ENCODE measurements around the gene PLXNB3.

PLXNB3 gene

GRCh38 chrX:153764786-153765137 lies 713 bp downstream of the PLXNB3 start:
- no peak for TF ChIP-seq CTCF (IDR thresholded peaks at IDR 0.05; ENCODE audit: insufficient read depth, low read depth, low read length, missing control alignments)
- peak overlapping the region; percentile 57 for H3K4me3 ChIP-seq (ENCODE audit: low read length)
- DNase-seq (ENCODE audit: low read depth), result no peak

GRCh38 chrX:153765138-153766079 lies 1.4 kb downstream of the PLXNB3 start:
- DNase-seq (ENCODE audit: low read depth), result no peak
- no peak for TF ChIP-seq CTCF (IDR thresholded peaks at IDR 0.05; ENCODE audit: insufficient read depth, low read depth, low read length, missing control alignments)
- peak overlapping the region; percentile 57 for H3K4me3 ChIP-seq (ENCODE audit: low read length)

DNA sequence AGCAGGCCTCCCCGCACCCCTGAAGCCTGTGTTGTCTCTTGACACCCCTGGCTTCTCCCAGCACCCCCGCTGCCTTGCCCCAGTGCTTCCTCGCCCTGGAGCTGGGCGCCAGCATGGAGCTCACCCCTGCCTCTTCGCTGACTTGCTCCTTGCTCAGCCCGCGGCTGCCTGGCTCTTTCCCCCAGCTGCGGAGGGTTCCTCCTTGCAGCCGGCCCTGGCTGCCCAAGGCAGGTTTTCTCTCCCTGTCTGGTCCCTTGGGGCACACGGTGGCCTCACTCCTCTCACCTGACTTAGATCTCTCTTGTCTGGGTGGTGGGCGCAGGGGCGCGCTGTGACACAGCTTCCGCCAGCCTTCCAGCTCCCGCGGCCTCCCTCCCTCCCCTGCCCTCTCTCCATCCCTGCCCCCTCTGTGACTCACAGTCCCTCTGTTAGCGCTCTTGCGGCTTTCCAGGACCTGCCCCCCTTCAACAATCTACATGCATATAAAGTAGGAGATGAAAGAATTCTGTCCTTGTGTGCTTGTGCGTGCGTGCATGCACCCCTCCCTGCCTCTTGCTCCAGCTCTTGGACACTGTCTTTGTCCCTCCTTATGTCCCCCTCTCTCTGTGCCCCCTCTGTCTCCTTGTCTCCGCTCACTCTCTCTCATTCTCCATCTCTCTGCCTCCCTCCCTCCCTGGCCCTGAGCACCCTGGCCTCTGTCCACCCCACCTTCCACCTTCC lies 2.2 kb downstream of the PLXNB3 start:
- TF ChIP-seq CTCF (IDR thresholded peaks at IDR 0.05; ENCODE audit: insufficient read depth, low read depth, low read length, missing control alignments), result no peak
- DNase-seq (ENCODE audit: low read depth), result peak; percentile 63
- H3K4me3 ChIP-seq (ENCODE audit: low read length), result peak overlapping the region; percentile 14

- DNase-seq (ENCODE audit: low read depth), result no peak
- no peak for TF ChIP-seq CTCF (IDR thresholded peaks at IDR 0.05; ENCODE audit: insufficient read depth, low read depth, low read length, missing control alignments)
- H3K4me3 ChIP-seq (ENCODE audit: low read length), result no peak overlapping the region
These were observed 3.0 kb downstream of the PLXNB3 start for GRCh38 chrX:153766871-153767673.

DNA sequence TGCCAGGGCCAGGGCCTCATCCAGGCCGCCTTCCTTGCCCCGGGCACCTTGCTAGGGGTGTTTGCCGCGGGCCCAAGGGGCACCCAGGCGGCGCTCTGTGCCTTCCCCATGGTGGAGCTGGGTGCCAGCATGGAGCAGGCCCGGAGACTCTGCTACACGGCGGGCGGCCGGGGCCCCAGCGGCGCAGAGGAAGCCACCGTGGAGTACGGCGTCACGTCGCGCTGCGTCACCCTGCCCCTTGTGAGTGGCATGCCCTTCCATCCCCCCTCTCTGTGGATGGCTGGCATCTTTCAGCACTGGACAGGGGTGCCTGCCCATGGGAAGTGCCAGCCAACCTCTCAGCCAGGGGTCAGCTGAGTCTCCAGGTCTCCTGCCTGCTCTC lies 3.6 kb downstream of the PLXNB3 start:
- no peak for DNase-seq (ENCODE audit: low read depth)
- TF ChIP-seq CTCF (IDR thresholded peaks at IDR 0.05; ENCODE audit: insufficient read depth, low read depth, low read length, missing control alignments), result no peak
- no peak overlapping the region for H3K4me3 ChIP-seq (ENCODE audit: low read length)

GRCh38 chrX:153768311-153769157 lies 4.5 kb downstream of the PLXNB3 start:
- no peak overlapping the region for H3K4me3 ChIP-seq (ENCODE audit: low read length)
- no peak for TF ChIP-seq CTCF (IDR thresholded peaks at IDR 0.05; ENCODE audit: insufficient read depth, low read depth, low read length, missing control alignments)
- DNase-seq (ENCODE audit: low read depth), result no peak

Measured in epithelial cell of esophagus (primary cell).